Activated T-cell treated with anti-CD3 and anti-CD28 coated beads, Interleukin-2, amount 50 U/mL, for 72 hours (primary cell): ENCODE results near the gene PITX3. TPM values are rescaled to one million over a fixed set of nuclear protein-coding genes. Genes with fewer than 3 reads are reported as not detected.
A peak's percentile ranks its signal among the peaks of the same experiment; 100 is the strongest.

Source experiments
- ATAC-seq, 2 donors: fragments of 150-1000 bp; cut with Tn5 transposase; replicated peaks in 1 of 2; 2 replicates each; pipeline ENCODE4 v1.10.0; 2021; ENCODE audit warnings: moderate library complexity in 2 of 2, mild to moderate bottlenecking in 1 of 2
- DNase-seq, 2 donors: peaks; one replicate each; pipeline ENCODE4 v3.0.0; 2021 to 2022; ENCODE audit warnings: mixed read lengths in 1 of 2
- H3K27ac Mint-ChIP-seq: one replicate; pipeline ENCODE4 v1.8.0; 2022; ENCODE audit warnings: mild to moderate bottlenecking, moderate library complexity, mixed read lengths
- H3K27me3 Mint-ChIP-seq: one replicate; pipeline ENCODE4 v1.8.0; 2022; ENCODE audit warnings: low read depth, mixed read lengths
- H3K36me3 Mint-ChIP-seq, 2 donors: one replicate each; pipeline ENCODE4 v1.8.0; 2022; ENCODE audit warnings: mixed read lengths in 2 of 2, mild to moderate bottlenecking in 1 of 2; ENCODE audit not compliant: insufficient read depth in 2 of 2
- H3K4me1 Mint-ChIP-seq: one replicate; pipeline ENCODE4 v1.8.0; 2022; ENCODE audit warnings: low read depth, mixed read lengths
- H3K4me3 Mint-ChIP-seq, 2 donors: one replicate each; pipeline ENCODE4 v1.8.0; 2022; ENCODE audit warnings: mild to moderate bottlenecking in 2 of 2, mixed read lengths in 2 of 2, moderate library complexity in 2 of 2
- H3K9me3 Mint-ChIP-seq, 2 donors: one replicate each; pipeline ENCODE4 v1.8.0; 2022; ENCODE audit warnings: mixed read lengths in 2 of 2
- total RNA-seq, 2 donors: library from RNA; stranded (reverse); gene quantifications; one replicate each; pipeline ENCODE4 v1.2.3, GENCODE V29; 2022

PITX3 gene
- total RNA-seq: under 1 TPM; 0.24 to 0.28 TPM

- DNase-seq (peak; percentile 95 to 96), ATAC-seq (peak; percentile 70 to 71)
- peak within 1 kb of the TSS; percentile 77 to 82 for H3K4me3 Mint-ChIP-seq
- no peaks in the 10 kb centered on the region for H3K9me3 Mint-ChIP-seq
- peaks cover 0 to 2% of the 10 kb centered on the region in 2 donors for H3K36me3 Mint-ChIP-seq
- H3K4me1 Mint-ChIP-seq: peaks cover 23% of the 10 kb centered on the region
- H3K27ac Mint-ChIP-seq: no peak within 1 kb of the TSS
- H3K27me3 Mint-ChIP-seq: peaks cover 38% of the 10 kb centered on the region
These were observed at the start of gene PITX3 for GRCh38 chr10:102241444-102242117. Gene PITX3, minus strand, starts transcription at chr10:102241512. Its CDS starts 9,432 bp downstream, at chr10:102232080.

- H3K4me3 Mint-ChIP-seq: no peak overlapping the region
- DNase-seq (no peak), ATAC-seq (no peak)
- peaks cover 39% of the 10 kb centered on the region for H3K4me1 Mint-ChIP-seq
- no peaks in the 10 kb centered on the region for H3K9me3 Mint-ChIP-seq
- no peak overlapping the region for H3K27ac Mint-ChIP-seq
- H3K36me3 Mint-ChIP-seq: peaks cover 2 to 5% of the 10 kb centered on the region in 2 donors
- H3K27me3 Mint-ChIP-seq: no peaks in the 10 kb centered on the region
These were observed 48.5 kb upstream of the PITX3 start for GRCh38 chr10:102289840-102290239.

GRCh38 chr10:102289356-102289755, 48.0 kb upstream of the PITX3 start:
- peaks cover 2 to 5% of the 10 kb centered on the region in 2 donors for H3K36me3 Mint-ChIP-seq
- no peak overlapping the region for H3K27ac Mint-ChIP-seq
- H3K4me1 Mint-ChIP-seq: peaks cover 44% of the 10 kb centered on the region
- no peak overlapping the region for H3K4me3 Mint-ChIP-seq
- H3K27me3 Mint-ChIP-seq: no peaks in the 10 kb centered on the region
- H3K9me3 Mint-ChIP-seq: no peaks in the 10 kb centered on the region
- ATAC-seq: no peak
- DNase-seq: no peak

DNA sequence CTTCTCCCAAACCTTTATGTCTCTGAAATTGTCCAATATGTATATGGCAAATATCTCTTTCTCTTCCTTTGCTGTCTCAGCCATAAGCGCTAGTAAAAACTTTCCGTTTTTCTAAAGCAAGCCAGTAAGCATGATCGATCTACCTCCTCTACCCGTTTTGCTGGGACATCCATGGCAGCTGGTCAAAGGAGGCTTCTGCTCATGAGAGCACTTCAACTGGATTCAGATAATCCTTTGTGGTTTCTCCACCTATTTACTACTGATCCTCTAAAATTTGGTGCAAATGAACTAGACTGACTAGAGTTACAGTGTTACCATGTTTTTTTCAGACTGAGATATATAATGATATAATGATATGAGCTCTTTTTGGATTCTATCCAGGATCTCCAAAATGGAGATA, 46.7 kb upstream of the PITX3 start:
- Mint-ChIP-seq H3K36me3 (peaks cover 2 to 5% of the 10 kb centered on the region in 2 donors), H3K9me3 (no peaks in the 10 kb centered on the region), H3K27me3 (no peaks in the 10 kb centered on the region), H3K4me1 (peaks cover 57% of the 10 kb centered on the region), H3K4me3 (peak overlapping the region; percentile 18 to 35), H3K27ac (peak overlapping the region; percentile 61)
- DNase-seq: no peak
- ATAC-seq: no peak

DNA sequence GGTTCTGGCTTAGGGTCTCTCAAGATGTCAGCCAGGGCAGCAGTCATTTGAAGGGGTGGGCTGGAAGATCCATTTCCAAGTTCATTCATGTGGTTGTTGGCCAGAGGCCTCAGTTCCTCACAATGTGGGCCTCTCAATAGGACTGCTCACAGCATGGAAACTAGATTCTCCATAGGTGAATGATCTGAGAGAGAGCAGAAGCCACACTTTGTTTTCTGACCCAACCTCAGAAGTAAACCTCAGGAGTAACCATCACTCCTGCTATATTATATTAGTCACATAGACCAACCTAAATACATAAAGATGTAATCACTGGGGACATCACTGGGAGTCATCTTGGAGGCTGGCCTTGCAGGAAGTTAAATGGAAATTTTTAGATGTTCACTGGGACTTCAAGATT, 46.2 kb upstream of the PITX3 start:
- H3K4me3 Mint-ChIP-seq: peak overlapping the region in 1 of 2 donors; percentile 16
- ATAC-seq (peak; percentile 75 to 81), DNase-seq (no peak)
- peaks cover 2 to 5% of the 10 kb centered on the region in 2 donors for H3K36me3 Mint-ChIP-seq
- H3K4me1 Mint-ChIP-seq: peaks cover 62% of the 10 kb centered on the region
- no peaks in the 10 kb centered on the region for H3K27me3 Mint-ChIP-seq
- H3K9me3 Mint-ChIP-seq: no peaks in the 10 kb centered on the region
- H3K27ac Mint-ChIP-seq: peak overlapping the region; percentile 61

DNA sequence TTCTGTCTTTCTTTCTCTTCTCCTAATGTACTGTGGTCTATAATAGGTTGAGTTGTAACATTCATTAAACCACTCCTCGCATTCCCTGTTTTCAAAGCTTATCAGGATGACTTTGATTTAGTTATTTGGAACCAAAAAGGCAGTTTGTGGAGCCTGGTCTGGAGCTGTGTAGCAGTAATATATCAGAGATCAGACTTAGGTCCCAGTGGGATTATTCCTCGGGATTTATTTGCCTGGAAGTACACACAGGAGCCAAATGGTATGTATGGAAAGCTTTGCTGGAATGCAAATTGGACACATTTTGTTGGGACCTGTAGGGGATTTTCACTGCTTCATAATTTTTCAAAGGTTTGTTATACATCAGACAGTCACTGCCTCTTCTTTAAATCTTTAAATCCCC, 44.9 kb upstream of the PITX3 start:
- ATAC-seq (no peak), DNase-seq (no peak)
- Mint-ChIP-seq H3K36me3 (peaks cover 2 to 5% of the 10 kb centered on the region in 2 donors), H3K4me1 (peaks cover 66% of the 10 kb centered on the region), H3K9me3 (no peaks in the 10 kb centered on the region), H3K27me3 (no peaks in the 10 kb centered on the region), H3K4me3 (no peak overlapping the region), H3K27ac (peak overlapping the region; percentile 78)

DNA sequence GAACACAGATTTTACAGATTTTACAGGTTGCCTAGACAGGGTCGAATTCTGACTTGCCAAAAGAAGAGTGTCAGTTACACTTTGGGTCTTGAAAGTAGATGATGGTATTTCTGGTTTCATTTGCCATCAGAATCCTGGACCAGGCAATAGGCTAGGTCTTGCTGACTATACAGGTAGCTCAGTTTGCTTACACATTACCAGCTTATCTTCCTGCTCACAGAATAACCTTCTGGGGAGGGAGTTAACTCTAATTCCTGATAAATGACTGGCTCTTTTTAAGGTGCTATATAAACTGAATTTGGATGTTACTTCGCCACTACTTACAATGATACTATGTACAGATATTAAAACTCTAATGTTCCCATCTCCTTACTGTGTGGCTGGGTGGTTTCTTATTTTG, 43.8 kb upstream of the PITX3 start:
- peak overlapping the region in 1 of 2 donors; percentile 62 for H3K4me3 Mint-ChIP-seq
- ATAC-seq: peak; percentile 63 to 72
- peak overlapping the region; percentile 78 for H3K27ac Mint-ChIP-seq

GRCh38 chr10:102284531-102284930, 43.2 kb upstream of the PITX3 start:
- Mint-ChIP-seq H3K36me3 (peaks cover 2 to 5% of the 10 kb centered on the region in 2 donors), H3K27me3 (no peaks in the 10 kb centered on the region), H3K9me3 (no peaks in the 10 kb centered on the region), H3K4me3 (peak overlapping the region in 1 of 2 donors; percentile 62), H3K27ac (peak overlapping the region; percentile 78), H3K4me1 (peaks cover 76% of the 10 kb centered on the region)
- DNase-seq (no peak), ATAC-seq (no peak)

More for the DNA sequence above, 43.8 kb upstream of the PITX3 start:
- DNase-seq: no peak
- peaks cover 70% of the 10 kb centered on the region for H3K4me1 Mint-ChIP-seq
- H3K27me3 Mint-ChIP-seq: no peaks in the 10 kb centered on the region
- H3K36me3 Mint-ChIP-seq: peaks cover 2 to 5% of the 10 kb centered on the region in 2 donors
- H3K9me3 Mint-ChIP-seq: no peaks in the 10 kb centered on the region

DNA sequence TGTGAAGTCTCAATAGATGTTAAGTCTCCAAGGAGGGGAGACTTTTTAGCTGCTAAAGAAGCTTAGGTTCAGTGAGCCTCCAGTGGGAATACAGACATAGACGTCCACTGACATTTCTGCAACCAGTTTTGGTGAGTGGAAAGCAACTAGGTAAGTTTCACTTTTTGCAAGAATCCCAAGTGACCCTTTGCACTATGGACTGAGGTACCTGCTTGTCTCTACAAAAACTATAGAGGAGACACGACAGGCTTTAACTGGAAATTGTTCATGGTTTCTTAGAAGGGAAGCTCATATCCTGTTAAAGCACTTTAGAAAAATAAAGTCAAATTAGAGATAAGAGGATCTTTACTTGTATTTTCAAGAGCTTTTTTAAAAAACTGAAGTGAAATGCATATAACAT, 42.6 kb upstream of the PITX3 start:
- no peaks in the 10 kb centered on the region for H3K9me3 Mint-ChIP-seq
- peaks cover 82% of the 10 kb centered on the region for H3K4me1 Mint-ChIP-seq
- peaks cover 0 to 5% of the 10 kb centered on the region in 2 donors for H3K36me3 Mint-ChIP-seq
- peak overlapping the region; percentile 35 to 62 for H3K4me3 Mint-ChIP-seq
- H3K27me3 Mint-ChIP-seq: no peaks in the 10 kb centered on the region
- H3K27ac Mint-ChIP-seq: peak overlapping the region; percentile 78
- DNase-seq: no peak
- ATAC-seq: no peak

- no peak for DNase-seq
- Mint-ChIP-seq H3K4me1 (peaks cover 85% of the 10 kb centered on the region), H3K9me3 (no peaks in the 10 kb centered on the region), H3K27me3 (no peaks in the 10 kb centered on the region), H3K4me3 (peak overlapping the region; percentile 35 to 62), H3K27ac (peak overlapping the region; percentile 78), H3K36me3 (peaks cover 0 to 5% of the 10 kb centered on the region in 2 donors)
- peak; percentile 49 to 63 for ATAC-seq
These were observed 42.2 kb upstream of the PITX3 start for GRCh38 chr10:102283488-102283887.

- Mint-ChIP-seq H3K27me3 (no peaks in the 10 kb centered on the region), H3K27ac (peak overlapping the region; percentile 8)
These were observed 39.8 kb upstream of the PITX3 start for GRCh38 chr10:102281102-102281487.

DNA sequence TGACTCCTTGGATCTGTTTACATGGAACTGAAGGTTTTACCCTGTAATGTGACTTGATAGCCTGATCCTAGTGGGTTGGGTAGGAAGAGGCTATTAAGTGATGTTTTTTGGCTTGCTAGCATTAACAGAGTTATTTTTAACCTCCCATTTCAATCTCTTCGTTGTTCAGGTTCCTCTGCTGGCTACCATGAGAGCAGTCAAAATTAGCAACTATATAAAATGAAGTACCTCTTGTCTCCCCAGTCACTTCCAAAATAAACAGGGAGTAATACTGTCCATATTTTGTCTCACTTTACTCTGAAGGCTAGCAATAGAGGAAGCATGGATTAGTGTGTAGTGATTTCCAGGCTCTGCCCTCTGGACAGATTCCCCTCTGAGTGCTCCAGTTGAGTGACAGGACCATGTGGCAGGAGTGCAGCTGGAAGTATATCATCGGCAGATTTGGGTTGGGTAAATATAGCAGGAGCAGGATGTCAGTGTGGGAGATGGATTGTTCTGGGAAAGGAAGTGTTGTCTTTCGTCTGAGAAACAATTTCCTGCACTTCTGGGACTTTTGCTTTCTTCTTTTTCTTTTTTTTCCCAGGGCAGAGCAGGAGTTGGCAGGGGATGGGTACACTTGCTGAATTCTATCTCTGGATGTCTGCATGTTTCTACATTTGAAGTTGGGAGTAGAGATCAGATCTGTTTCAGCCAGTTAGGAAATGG, 39.2 kb upstream of the PITX3 start:
- no peak for ATAC-seq
- peak overlapping the region; percentile 32 to 47 for H3K4me3 Mint-ChIP-seq

More at GRCh38 chr10:102281102-102281487, 39.8 kb upstream of the PITX3 start:
- Mint-ChIP-seq H3K36me3 (peaks cover 0 to 4% of the 10 kb centered on the region in 2 donors), H3K4me3 (peak overlapping the region; percentile 32 to 47), H3K4me1 (peaks cover 65% of the 10 kb centered on the region), H3K9me3 (no peaks in the 10 kb centered on the region)
- no peak for DNase-seq
- ATAC-seq: no peak

DNA sequence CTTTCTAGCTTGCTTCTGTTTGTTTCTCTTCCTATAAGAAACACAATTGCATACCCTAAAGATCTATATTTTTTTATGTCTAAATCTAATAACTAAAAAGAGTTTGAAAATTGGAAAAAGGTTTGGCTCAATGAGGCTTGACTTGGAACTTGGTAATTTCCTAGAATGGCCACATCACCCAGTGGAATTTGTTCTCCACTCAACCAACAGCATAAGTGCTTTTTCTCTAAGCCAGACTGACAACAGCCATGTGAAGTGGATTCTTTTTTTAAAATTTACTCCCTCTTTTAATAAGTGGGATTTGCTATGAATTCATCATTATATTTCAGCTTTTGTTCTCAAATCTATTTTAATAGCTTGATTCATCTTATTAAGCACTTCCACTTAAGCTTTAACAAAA, 37.8 kb upstream of the PITX3 start:
- no peak for DNase-seq
- H3K9me3 Mint-ChIP-seq: no peaks in the 10 kb centered on the region
- no peak overlapping the region for H3K27ac Mint-ChIP-seq
- H3K27me3 Mint-ChIP-seq: no peaks in the 10 kb centered on the region
- ATAC-seq: no peak
- H3K36me3 Mint-ChIP-seq: peaks cover 0 to 4% of the 10 kb centered on the region in 2 donors
- no peak overlapping the region for H3K4me3 Mint-ChIP-seq
- peaks cover 46% of the 10 kb centered on the region for H3K4me1 Mint-ChIP-seq

More for the DNA sequence above, 39.2 kb upstream of the PITX3 start:
- H3K27me3 Mint-ChIP-seq: no peaks in the 10 kb centered on the region
- H3K36me3 Mint-ChIP-seq: peaks cover 0 to 4% of the 10 kb centered on the region in 2 donors
- DNase-seq: no peak
- H3K9me3 Mint-ChIP-seq: no peaks in the 10 kb centered on the region
- H3K4me1 Mint-ChIP-seq: peaks cover 60% of the 10 kb centered on the region
- peak overlapping the region; percentile 8 for H3K27ac Mint-ChIP-seq
